GM19043 (cell line): ENCODE data around the gene ABCC1.
"Not testable (repeated sequence)": the region's sequence is repeated elsewhere in the genome, so short reads cannot be mapped to it uniquely, and the experiment has no call there.

ENCODE experiments used
- ATAC-seq: cut with Tn5 transposase; IDR thresholded peaks from one replicate; pipeline ENCODE4 v1.9.1; 2021; ENCODE audit warnings: low read depth; ENCODE audit not compliant: unreplicated experiment

Gene ABCC1

GRCh38 chr16:15942931-15943690 lies 6.3 kb upstream of the ABCC1 start:
- no peak for ATAC-seq

GRCh38 chr16:15946257-15947044 lies 3.0 kb upstream of the ABCC1 start:
- ATAC-seq = no peak

- ATAC-seq = no peak
Measured at GRCh38 chr16:15947983-15948509, 1.4 kb upstream of the ABCC1 start.

GRCh38 chr16:15948532-15949209 lies 745 bp upstream of the ABCC1 start:
- peak; percentile 52 for ATAC-seq

GRCh38 chr16:15950161-15950854 lies 892 bp downstream of the ABCC1 start:
- ATAC-seq = no peak

- ATAC-seq = no peak
Measured at GRCh38 chr16:15950869-15951268, 1.5 kb downstream of the ABCC1 start.

GRCh38 chr16:15951852-15952251 lies 2.4 kb downstream of the ABCC1 start:
- ATAC-seq = no peak

GRCh38 chr16:15952265-15952711 lies 2.9 kb downstream of the ABCC1 start:
- ATAC-seq = no peak

GRCh38 chr16:15953477-15953876 lies 4.1 kb downstream of the ABCC1 start:
- ATAC-seq = no peak

GRCh38 chr16:15953929-15954813 lies 4.8 kb downstream of the ABCC1 start:
- ATAC-seq = no peak

GRCh38 chr16:15954814-15955151 lies 5.4 kb downstream of the ABCC1 start:
- ATAC-seq = no peak

GRCh38 chr16:15955425-15955824 lies 6.0 kb downstream of the ABCC1 start:
- no peak for ATAC-seq

- ATAC-seq = not testable (repeated sequence)
Measured at GRCh38 chr16:15956106-15956505, 6.7 kb downstream of the ABCC1 start.

- no peak for ATAC-seq
Measured at GRCh38 chr16:15958703-15959348, 9.4 kb downstream of the ABCC1 start.

- no peak for ATAC-seq
Measured at GRCh38 chr16:15960124-15960971, 10.9 kb downstream of the ABCC1 start.

- ATAC-seq = peak; percentile 69
Measured at GRCh38 chr16:15961060-15961511, 11.7 kb downstream of the ABCC1 start.

- peak; percentile 29 for ATAC-seq
Measured at GRCh38 chr16:15961571-15962090, 12.2 kb downstream of the ABCC1 start.
